Measurements from ENCODE around the gene RUNX2. TPM values are rescaled to one million over a fixed set of nuclear protein-coding genes. Genes with fewer than 3 reads are reported as not detected.
"Not testable (repeated sequence)": the region's sequence is repeated elsewhere in the genome, so short reads cannot be mapped to it uniquely, and the experiment has no call there.

Gene RUNX2
- polyA plus RNA-seq, 1 donor (not counting 4 experiments of a cell fraction or from before 2014, with no cell fraction given): 1.4 TPM

DNA sequence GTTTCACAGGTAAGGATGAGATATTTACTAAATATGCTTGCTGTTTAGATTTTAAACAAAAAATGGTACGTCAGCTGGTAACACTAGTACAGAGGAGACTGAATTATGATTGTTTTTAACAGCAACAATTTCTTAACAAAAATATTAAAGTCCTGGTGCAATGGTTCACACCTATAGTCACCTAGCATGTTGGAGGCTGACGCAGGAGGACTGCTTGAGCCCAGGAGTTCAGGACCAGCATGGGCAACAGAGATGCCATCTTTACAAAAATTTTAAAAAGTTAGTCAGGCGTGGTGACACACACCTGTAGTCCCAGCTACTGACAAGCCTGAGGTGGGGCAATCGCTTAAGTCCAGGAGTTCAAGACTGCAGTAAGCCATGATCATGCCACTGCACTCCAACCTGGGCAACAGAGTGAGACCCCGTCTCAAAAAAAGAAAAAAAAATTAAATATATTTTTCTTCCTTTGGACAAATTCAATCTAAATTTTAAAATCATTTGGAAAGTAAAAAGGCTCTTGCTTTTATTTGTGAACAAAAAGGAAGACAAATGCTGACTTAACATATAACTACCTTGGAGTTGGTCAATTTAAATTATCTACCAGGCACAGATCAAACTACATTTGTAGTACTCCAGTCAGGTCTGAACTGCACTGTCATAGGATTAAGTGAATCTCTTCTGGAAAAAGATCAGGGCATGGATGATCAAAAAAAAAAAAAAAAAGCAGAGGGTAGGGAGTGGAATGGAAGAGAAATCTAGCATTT is 38.2 kb upstream of the RUNX2 start:
- dilution Hi-C loops (cut with MboI; ENCODE audit: extremely low pct_ligation_motif_present, low sequenced_read_pairs): no loop called here
- no peak for FAIRE-seq

GRCh38 chr6:45293306-45293705 is 34.8 kb upstream of the RUNX2 start:
- Histone ChIP-seq H3K27me3 (ENCODE audit: control insufficient read depth, extremely low read depth, insufficient read depth, low read length) (no peaks in the 10 kb centered on the region), H3K4me3 (ENCODE audit: control insufficient read depth in 2 of 3, extremely low read depth in 1 of 3, insufficient read depth in 2 of 3, low read depth in 1 of 3, low read length in 3 of 3) (no peak overlapping the region), H4K20me1 (ENCODE audit: control insufficient read depth, extremely low read depth, insufficient read depth, low read length) (no peaks in the 10 kb centered on the region), H3K4me1 (ENCODE audit: control insufficient read depth, extremely low read depth, insufficient read depth, low read length) (no peaks in the 10 kb centered on the region), H3K27ac (ENCODE audit: control insufficient read depth, insufficient read depth, low read length) (no peak overlapping the region), H3K9me3 (ENCODE audit: control insufficient read depth, low read depth, low read length) (no peaks in the 10 kb centered on the region), H3K4me2 (ENCODE audit: control insufficient read depth, extremely low read depth, insufficient read depth, low read depth, low read length) (no peak overlapping the region), H3K36me3 (ENCODE audit: control insufficient read depth in 2 of 2, extremely low read depth in 1 of 2, insufficient read depth in 2 of 2, low read length in 2 of 2) (no peaks in the 10 kb centered on the region), H3K79me2 (ENCODE audit: control insufficient read depth, insufficient read depth, low read length) (no peaks in the 10 kb centered on the region), H2AFZ (ENCODE audit: control insufficient read depth, low read length) (no peak overlapping the region), H3K9ac (ENCODE audit: control insufficient read depth, extremely low read depth, insufficient read depth, low read length) (no peak overlapping the region), H3K9me1 (ENCODE audit: control insufficient read depth, extremely low read depth, insufficient read depth, low read length) (no peaks in the 10 kb centered on the region)
- dilution Hi-C loops (cut with MboI; ENCODE audit: extremely low pct_ligation_motif_present, low sequenced_read_pairs): no loop called here
- FAIRE-seq: no peak
- no peak for TF ChIP-seq EZH2 (IDR thresholded peaks at IDR 0.05; ENCODE audit: low read length)
- TF ChIP-seq, protein P1, sequence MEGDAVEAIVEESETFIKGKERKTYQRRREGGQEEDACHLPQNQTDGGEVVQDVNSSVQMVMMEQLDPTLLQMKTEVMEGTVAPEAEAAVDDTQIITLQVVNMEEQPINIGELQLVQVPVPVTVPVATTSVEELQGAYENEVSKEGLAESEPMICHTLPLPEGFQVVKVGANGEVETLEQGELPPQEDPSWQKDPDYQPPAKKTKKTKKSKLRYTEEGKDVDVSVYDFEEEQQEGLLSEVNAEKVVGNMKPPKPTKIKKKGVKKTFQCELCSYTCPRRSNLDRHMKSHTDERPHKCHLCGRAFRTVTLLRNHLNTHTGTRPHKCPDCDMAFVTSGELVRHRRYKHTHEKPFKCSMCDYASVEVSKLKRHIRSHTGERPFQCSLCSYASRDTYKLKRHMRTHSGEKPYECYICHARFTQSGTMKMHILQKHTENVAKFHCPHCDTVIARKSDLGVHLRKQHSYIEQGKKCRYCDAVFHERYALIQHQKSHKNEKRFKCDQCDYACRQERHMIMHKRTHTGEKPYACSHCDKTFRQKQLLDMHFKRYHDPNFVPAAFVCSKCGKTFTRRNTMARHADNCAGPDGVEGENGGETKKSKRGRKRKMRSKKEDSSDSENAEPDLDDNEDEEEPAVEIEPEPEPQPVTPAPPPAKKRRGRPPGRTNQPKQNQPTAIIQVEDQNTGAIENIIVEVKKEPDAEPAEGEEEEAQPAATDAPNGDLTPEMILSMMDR (optimal IDR thresholded peaks at IDR 0.05 in 1 of 3, IDR thresholded peaks at IDR 0.05 in 1 of 3, conservative IDR thresholded peaks at IDR 0.05 in 1 of 3; ENCODE audit: extremely low read depth in 1 of 3, insufficient read depth in 2 of 3, low read length in 3 of 3): no peak
- no peak for DNase-seq (ENCODE audit: low read depth, low spot score)

More for the DNA sequence above, 38.2 kb upstream of the RUNX2 start:
- no peaks in the 10 kb centered on the region for H3K4me1 ChIP-seq (ENCODE audit: control insufficient read depth, extremely low read depth, insufficient read depth, low read length)
- H4K20me1 ChIP-seq (ENCODE audit: control insufficient read depth, extremely low read depth, insufficient read depth, low read length): no peaks in the 10 kb centered on the region
- H3K9me3 ChIP-seq (ENCODE audit: control insufficient read depth, low read depth, low read length): no peaks in the 10 kb centered on the region
- H3K4me2 ChIP-seq (ENCODE audit: control insufficient read depth, extremely low read depth, insufficient read depth, low read depth, low read length): no peak overlapping the region
- no peak overlapping the region for H3K4me3 ChIP-seq (ENCODE audit: control insufficient read depth in 2 of 3, extremely low read depth in 1 of 3, insufficient read depth in 2 of 3, low read depth in 1 of 3, low read length in 3 of 3)
- H3K36me3 ChIP-seq (ENCODE audit: control insufficient read depth in 2 of 2, extremely low read depth in 1 of 2, insufficient read depth in 2 of 2, low read length in 2 of 2): no peaks in the 10 kb centered on the region
- H3K9ac ChIP-seq (ENCODE audit: control insufficient read depth, extremely low read depth, insufficient read depth, low read length): no peak overlapping the region
- no peak overlapping the region for H3K27ac ChIP-seq (ENCODE audit: control insufficient read depth, insufficient read depth, low read length)
- H3K79me2 ChIP-seq (ENCODE audit: control insufficient read depth, insufficient read depth, low read length): no peaks in the 10 kb centered on the region
- no peak for TF ChIP-seq EZH2 (IDR thresholded peaks at IDR 0.05; ENCODE audit: low read length)
- TF ChIP-seq, protein P1 (optimal IDR thresholded peaks at IDR 0.05 in 1 of 3, IDR thresholded peaks at IDR 0.05 in 1 of 3, conservative IDR thresholded peaks at IDR 0.05 in 1 of 3; ENCODE audit: extremely low read depth in 1 of 3, insufficient read depth in 2 of 3, low read length in 3 of 3): no peak
- no peaks in the 10 kb centered on the region for H3K27me3 ChIP-seq (ENCODE audit: control insufficient read depth, extremely low read depth, insufficient read depth, low read length)
- no peaks in the 10 kb centered on the region for H3K9me1 ChIP-seq (ENCODE audit: control insufficient read depth, extremely low read depth, insufficient read depth, low read length)
- H2AFZ ChIP-seq (ENCODE audit: control insufficient read depth, low read length): no peak overlapping the region
- no peak for DNase-seq (ENCODE audit: low read depth, low spot score)

DNA sequence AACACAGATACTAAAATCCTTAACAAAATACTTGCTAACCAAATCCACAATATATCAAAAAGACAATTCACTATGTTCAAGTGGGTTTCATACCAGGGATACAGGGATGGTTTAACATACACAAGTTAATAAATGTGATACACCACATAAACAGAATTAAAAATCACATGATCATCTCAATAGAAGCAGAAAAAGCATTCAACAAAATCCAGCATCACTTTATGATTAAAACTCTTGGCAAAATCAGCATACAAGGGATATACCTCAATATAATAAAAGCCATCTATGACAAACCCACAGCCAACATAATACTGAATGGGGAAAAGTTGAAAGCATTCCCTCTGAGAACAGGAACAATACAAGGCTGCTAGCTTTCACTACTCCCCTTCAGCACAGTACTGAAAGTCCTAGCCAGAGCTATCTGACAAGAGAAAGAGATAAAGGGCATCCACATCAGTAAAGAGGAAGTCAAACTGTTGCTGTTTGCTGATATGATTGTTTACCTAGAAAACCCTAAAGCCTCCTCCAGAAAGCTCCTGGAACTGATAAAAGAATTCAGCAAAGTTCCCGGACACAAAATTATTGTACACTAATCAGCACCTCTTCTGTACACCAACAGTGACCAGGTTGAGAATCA is 33.9 kb upstream of the RUNX2 start:
- FAIRE-seq; H3K27me3 ChIP-seq (ENCODE audit: control insufficient read depth, extremely low read depth, insufficient read depth, low read length): not testable (repeated sequence)

More for the DNA sequence above, 33.9 kb upstream of the RUNX2 start:
- H2AFZ ChIP-seq (ENCODE audit: control insufficient read depth, low read length); H3K79me2 ChIP-seq (ENCODE audit: control insufficient read depth, insufficient read depth, low read length); DNase-seq (ENCODE audit: low read depth, low spot score); H3K4me2 ChIP-seq (ENCODE audit: control insufficient read depth, extremely low read depth, insufficient read depth, low read depth, low read length); H3K4me1 ChIP-seq (ENCODE audit: control insufficient read depth, extremely low read depth, insufficient read depth, low read length); dilution Hi-C loops (cut with MboI; ENCODE audit: extremely low pct_ligation_motif_present, low sequenced_read_pairs); H3K36me3 ChIP-seq (ENCODE audit: control insufficient read depth in 2 of 2, extremely low read depth in 1 of 2, insufficient read depth in 2 of 2, low read length in 2 of 2); H3K27ac ChIP-seq (ENCODE audit: control insufficient read depth, insufficient read depth, low read length); H3K9ac ChIP-seq (ENCODE audit: control insufficient read depth, extremely low read depth, insufficient read depth, low read length); H3K9me1 ChIP-seq (ENCODE audit: control insufficient read depth, extremely low read depth, insufficient read depth, low read length); H3K9me3 ChIP-seq (ENCODE audit: control insufficient read depth, low read depth, low read length); H3K4me3 ChIP-seq (ENCODE audit: control insufficient read depth in 2 of 3, extremely low read depth in 1 of 3, insufficient read depth in 2 of 3, low read depth in 1 of 3, low read length in 3 of 3); H4K20me1 ChIP-seq (ENCODE audit: control insufficient read depth, extremely low read depth, insufficient read depth, low read length): not testable (repeated sequence)
